Left lung (tissue), 10 donors: ENCODE measurements around the gene ADRA2B. TPM values are rescaled to one million over a fixed set of nuclear protein-coding genes. Genes with fewer than 3 reads are reported as not detected.

Experiments used
- ATAC-seq: fragments of 200-7000 bp; cut with Tn5 transposase; one replicate; pipeline ENCODE4 v1.9.1; 2020; ENCODE audit warnings: moderate library complexity
- DNase-seq, 4 donors: peaks; one replicate each; pipeline ENCODE4 v3.0.0-alpha.2; 2013 to 2020
- H3K27ac ChIP-seq, 2 donors: fragments of 200-600 bp; sonication (generic) in 1 of 2; one replicate each; pipeline versions ENCODE4 v1.5.0 to v1.8.0; 2020 to 2021
- H3K27me3 ChIP-seq, 2 donors: fragments of 200-600 bp; sonication (generic) in 1 of 2; one replicate each; pipeline versions ENCODE4 v1.5.0 to v1.8.0; 2020 to 2021
- H3K36me3 ChIP-seq, 2 donors: fragments of 200-600 bp; sonication (generic) in 1 of 2; one replicate each; pipeline versions ENCODE4 v1.5.0 to v1.8.0; 2020 to 2021
- H3K4me1 ChIP-seq, 2 donors: fragments of 200-600 bp; one replicate each; pipeline ENCODE4 v1.8.0; 2021
- H3K4me3 ChIP-seq, 2 donors: fragments of 200-600 bp; sonication (generic) in 1 of 2; one replicate each; pipeline versions ENCODE4 v1.5.0 to v1.8.0; 2020 to 2021; ENCODE audit warnings: mild to moderate bottlenecking in 1 of 2
- H3K9me3 ChIP-seq, 2 donors: fragments of 200-600 bp; sonication (generic) in 1 of 2; one replicate each; pipeline versions ENCODE4 v1.5.0 to v1.8.0; 2020 to 2021
- intact Hi-C, 2 donors: fragments of 100-400 bp; cut with DNase I; formaldehyde crosslinking; loops; one replicate each; pipeline versions ENCODE4 v1.11.2 to v1.14.2; 2022
- polyA plus RNA-seq, 6 donors: library from polyadenylated mRNA; unstranded; fragments of 120-200 nt; gene quantifications; one replicate each; pipeline ENCODE4 v1.2.1, GENCODE V29; 2013; ENCODE audit not compliant: insufficient read length in 6 of 6
- total RNA-seq, 2 donors: library from RNA; stranded (reverse); fragmentation: NEBNext Ultra II Directional; extraction: Animal tissue kit (Norgen Biotek cat#: 25700); gene quantifications; one replicate each; pipeline ENCODE4 v1.2.1, GENCODE V29; 2021
- TF ChIP-seq, protein P1 (sequence below), 2 donors: fragments of 200-600 bp; sonication (generic) in 1 of 2; IDR thresholded peaks; one replicate each; pipeline versions ENCODE4 v1.5.0 to v1.8.0; 2021; ENCODE audit warnings: antibody characterized with exemption in 2 of 2
- donor health status: DM: no; HTN: yes; CAD: no.
- donor health status: DM: no; HTN: no; CAD: no.

The ADRA2B gene
- total and polyA plus RNA-seq, 8 donors, result 0.20 to 2.3 (median 1.2) TPM

DNA sequence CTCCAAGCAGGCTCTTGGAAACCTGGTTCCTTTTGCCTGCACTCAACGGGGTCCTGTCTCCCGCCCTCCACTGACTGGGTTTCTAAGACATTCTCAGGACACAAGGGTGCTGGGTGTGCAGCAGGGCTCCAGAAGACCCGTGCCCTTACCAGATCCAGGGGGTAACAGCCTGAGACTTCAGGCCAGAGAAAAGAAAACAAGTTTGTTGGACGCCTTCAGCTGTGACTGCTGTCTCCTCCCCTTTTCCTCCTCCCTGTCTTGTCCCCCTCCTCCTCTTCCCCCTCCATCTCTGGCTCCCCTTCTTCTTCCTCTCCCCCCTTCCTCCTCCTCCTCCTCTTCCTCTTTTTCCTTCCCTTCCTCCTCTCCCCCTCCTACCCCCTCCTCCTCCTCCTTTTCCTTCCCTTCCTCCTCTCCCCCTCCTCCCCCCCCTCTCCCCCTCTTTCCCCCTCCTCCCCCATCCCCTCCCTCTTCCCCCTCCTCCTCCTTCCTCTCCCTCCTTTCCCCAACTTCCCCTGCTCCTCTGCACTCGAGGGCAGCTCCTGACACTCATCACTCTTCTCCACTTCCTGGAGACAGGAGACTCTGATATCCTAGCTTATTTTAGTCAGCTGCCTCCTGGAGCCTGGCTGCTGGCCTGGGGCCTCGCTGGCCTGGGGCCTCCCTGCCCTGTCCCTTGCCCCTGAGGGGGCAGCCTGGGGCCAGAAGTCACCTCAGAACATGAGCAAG, 12.4 kb downstream of the ADRA2B start:
- H3K27ac ChIP-seq, result no peak overlapping the region
- TF ChIP-seq, protein P1, sequence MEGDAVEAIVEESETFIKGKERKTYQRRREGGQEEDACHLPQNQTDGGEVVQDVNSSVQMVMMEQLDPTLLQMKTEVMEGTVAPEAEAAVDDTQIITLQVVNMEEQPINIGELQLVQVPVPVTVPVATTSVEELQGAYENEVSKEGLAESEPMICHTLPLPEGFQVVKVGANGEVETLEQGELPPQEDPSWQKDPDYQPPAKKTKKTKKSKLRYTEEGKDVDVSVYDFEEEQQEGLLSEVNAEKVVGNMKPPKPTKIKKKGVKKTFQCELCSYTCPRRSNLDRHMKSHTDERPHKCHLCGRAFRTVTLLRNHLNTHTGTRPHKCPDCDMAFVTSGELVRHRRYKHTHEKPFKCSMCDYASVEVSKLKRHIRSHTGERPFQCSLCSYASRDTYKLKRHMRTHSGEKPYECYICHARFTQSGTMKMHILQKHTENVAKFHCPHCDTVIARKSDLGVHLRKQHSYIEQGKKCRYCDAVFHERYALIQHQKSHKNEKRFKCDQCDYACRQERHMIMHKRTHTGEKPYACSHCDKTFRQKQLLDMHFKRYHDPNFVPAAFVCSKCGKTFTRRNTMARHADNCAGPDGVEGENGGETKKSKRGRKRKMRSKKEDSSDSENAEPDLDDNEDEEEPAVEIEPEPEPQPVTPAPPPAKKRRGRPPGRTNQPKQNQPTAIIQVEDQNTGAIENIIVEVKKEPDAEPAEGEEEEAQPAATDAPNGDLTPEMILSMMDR (IDR thresholded peaks at IDR 0.05), result no peak
- no peak overlapping the region for H3K4me3 ChIP-seq
- ATAC-seq (no peak), DNase-seq (no peak)
- H3K4me1 ChIP-seq, result no peaks in the 10 kb centered on the region
- no peaks in the 10 kb centered on the region for H3K36me3 ChIP-seq
- H3K9me3 ChIP-seq, result peaks cover 0 to 16% of the 10 kb centered on the region in 2 donors
- intact Hi-C loops, result no loop called here
- peaks cover 0 to 12% of the 10 kb centered on the region in 2 donors for H3K27me3 ChIP-seq

DNA sequence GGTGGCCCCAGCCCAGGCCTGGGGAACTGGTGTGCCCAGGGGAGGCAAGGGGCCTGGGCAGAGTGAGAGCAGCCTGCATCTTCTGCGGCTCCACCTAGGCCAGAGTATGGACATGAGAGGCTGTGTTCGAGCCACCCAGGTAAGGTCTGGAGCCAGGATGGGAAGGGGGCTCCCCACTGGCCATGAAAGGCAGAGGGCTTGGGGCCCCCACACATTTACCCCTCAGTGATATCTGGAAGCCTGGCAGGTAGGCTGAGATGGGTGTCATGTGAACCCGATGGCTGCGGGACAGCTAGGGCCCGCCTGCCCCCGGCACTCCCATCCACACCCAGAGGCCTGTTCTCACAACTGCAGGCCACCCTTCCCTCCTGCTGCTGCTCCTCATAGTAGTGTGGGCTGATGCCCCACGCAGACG, 13.2 kb downstream of the ADRA2B start:
- Histone ChIP-seq H3K4me3 (no peak overlapping the region), H3K4me1 (no peaks in the 10 kb centered on the region), H3K9me3 (peaks cover 0 to 16% of the 10 kb centered on the region in 2 donors), H3K27me3 (peaks cover 0 to 6% of the 10 kb centered on the region in 2 donors), H3K36me3 (no peaks in the 10 kb centered on the region), H3K27ac (no peak overlapping the region)
- TF ChIP-seq, protein P1 (IDR thresholded peaks at IDR 0.05), result no peak
- peak in 1 of 4 donors; percentile 29 for DNase-seq
- intact Hi-C loops, result no loop called here
- no peak for ATAC-seq

DNA sequence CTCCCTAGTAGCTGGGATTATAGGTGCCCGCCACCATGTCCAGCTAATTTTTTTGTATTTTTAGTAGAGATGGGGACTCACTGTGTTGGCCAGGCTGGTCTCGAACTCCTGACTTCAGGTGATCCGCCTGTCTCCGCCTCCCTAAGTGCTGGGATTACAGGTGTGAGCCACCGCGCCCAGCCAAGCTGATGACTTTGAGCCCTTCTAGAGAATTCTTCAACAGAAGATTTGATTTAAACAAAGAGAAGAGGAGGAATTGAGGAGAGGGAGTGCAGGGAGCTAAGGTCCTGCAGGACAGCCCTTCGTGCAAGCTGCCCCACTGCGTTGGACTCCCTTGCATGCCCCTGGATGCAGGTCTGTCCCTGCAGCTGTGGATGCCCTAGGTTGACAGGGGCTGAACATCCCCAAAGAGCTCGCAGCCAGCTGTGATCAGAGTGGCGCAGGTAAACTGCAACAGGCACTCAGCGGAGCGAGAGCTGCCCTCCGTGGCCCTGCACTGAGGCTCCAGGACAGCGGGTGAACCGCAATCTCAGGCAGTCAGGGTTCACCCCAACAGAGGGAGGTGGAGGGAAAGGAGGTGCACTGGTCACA, 13.7 kb downstream of the ADRA2B start:
- intact Hi-C loops, result no loop called here
- no peaks in the 10 kb centered on the region for H3K4me1 ChIP-seq
- peaks cover 0 to under 1% of the 10 kb centered on the region in 2 donors for H3K27me3 ChIP-seq
- H3K9me3 ChIP-seq, result peaks cover 0 to 16% of the 10 kb centered on the region in 2 donors
- H3K4me3 ChIP-seq, result no peak overlapping the region
- ATAC-seq (no peak), DNase-seq (peak in 2 of 4 donors; percentile 14 to 60)
- no peaks in the 10 kb centered on the region for H3K36me3 ChIP-seq
- no peak overlapping the region for H3K27ac ChIP-seq
- TF ChIP-seq, protein P1 (IDR thresholded peaks at IDR 0.05), result no peak

DNA sequence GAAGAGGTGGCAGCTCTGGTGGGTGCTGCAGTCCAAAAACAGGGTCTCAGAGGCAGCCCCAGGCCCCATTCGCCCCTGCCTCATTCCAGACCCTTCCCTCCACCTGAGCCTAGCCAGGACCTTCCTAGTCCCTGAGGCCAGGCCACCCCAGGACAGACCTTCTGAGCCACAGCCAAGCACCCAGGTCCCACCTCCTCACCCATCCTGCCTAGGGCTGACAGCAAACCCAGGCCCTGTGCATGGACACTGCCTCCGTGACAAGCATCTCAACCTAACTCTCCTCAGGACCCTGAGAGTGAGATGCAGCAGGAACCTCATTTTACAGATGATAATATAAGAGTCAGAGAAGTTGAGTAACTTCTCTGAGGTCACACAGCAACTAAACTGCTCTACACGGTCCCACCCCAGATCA, 15.5 kb downstream of the ADRA2B start:
- TF ChIP-seq, protein P1 (IDR thresholded peaks at IDR 0.05), result no peak
- no peak for ATAC-seq
- no peak overlapping the region for H3K27ac ChIP-seq
- DNase-seq, result no peak
- H3K27me3 ChIP-seq, result no peaks in the 10 kb centered on the region
- peaks cover 0 to 13% of the 10 kb centered on the region in 2 donors for H3K9me3 ChIP-seq
- no peaks in the 10 kb centered on the region for H3K36me3 ChIP-seq
- H3K4me1 ChIP-seq, result no peaks in the 10 kb centered on the region
- intact Hi-C loops, result no loop called here
- no peak overlapping the region for H3K4me3 ChIP-seq
